Omental fat pad (tissue), 4 donors: ENCODE measurements around the gene THEMIS. TPM values are rescaled to one million over a fixed set of nuclear protein-coding genes. Genes with fewer than 3 reads are reported as not detected.

Experiments
- ATAC-seq: fragments of 150-250 bp; one replicate; pipeline ENCODE4 v1.9.1; 2016; ENCODE audit warnings: mild to moderate bottlenecking, moderate library complexity; ENCODE audit not compliant: low FRiP score
- DNase-seq: peaks from one replicate; pipeline ENCODE4 v3.0.0-alpha.2; 2019; ENCODE audit warnings: low spot score
- CTCF ChIP-seq, 3 donors: fragments of 450-650 bp; IDR thresholded peaks; one replicate each; pipeline ENCODE4 v1.5.1; 2016 to 2017; ENCODE audit warnings: antibody characterized with exemption in 3 of 3, mild to moderate bottlenecking in 3 of 3, moderate library complexity in 2 of 3
- total RNA-seq, 4 donors: library from RNA; depleted of rRNA; stranded (reverse); fragments of >200 nt; gene quantifications; one replicate each; pipeline ENCODE4 v1.1.0, GENCODE V29; 2016

Gene THEMIS
- total RNA-seq, 4 donors from 2014 or later = 0.56 to 1.7 (median 1.4) TPM

- DNase-seq (no peak), ATAC-seq (no peak)
- TF ChIP-seq CTCF (IDR thresholded peaks at IDR 0.05) = no peak
Measured at GRCh38 chr6:127833336-127833735, 67.5 kb downstream of the THEMIS start.

GRCh38 chr6:127832381-127832780 is 68.5 kb downstream of the THEMIS start:
- ATAC-seq (no peak), DNase-seq (no peak)
- TF ChIP-seq CTCF (IDR thresholded peaks at IDR 0.05) = no peak

GRCh38 chr6:127824061-127824460 is 76.8 kb downstream of the THEMIS start:
- no peak for DNase-seq
- TF ChIP-seq CTCF (IDR thresholded peaks at IDR 0.05) = no peak
- no peak for ATAC-seq

GRCh38 chr6:127821431-127821830 is 79.4 kb downstream of the THEMIS start:
- DNase-seq (no peak), ATAC-seq (no peak)
- no peak for TF ChIP-seq CTCF (IDR thresholded peaks at IDR 0.05)

GRCh38 chr6:127818149-127818548 is 82.7 kb downstream of the THEMIS start:
- DNase-seq = no peak
- no peak for TF ChIP-seq CTCF (IDR thresholded peaks at IDR 0.05)
- no peak for ATAC-seq

- no peak for DNase-seq
Measured at GRCh38 chr6:127816643-127817042, 84.2 kb downstream of the THEMIS start.

GRCh38 chr6:127813699-127814027 is 87.2 kb downstream of the THEMIS start:
- DNase-seq (no peak), ATAC-seq (no peak)
- no peak for TF ChIP-seq CTCF (IDR thresholded peaks at IDR 0.05)

More at GRCh38 chr6:127816643-127817042, 84.2 kb downstream of the THEMIS start:
- TF ChIP-seq CTCF (IDR thresholded peaks at IDR 0.05) = no peak
- ATAC-seq = no peak
